Measurements from ENCODE around the gene ANKS1B. TPM values are rescaled to one million over a fixed set of nuclear protein-coding genes. Genes with fewer than 3 reads are reported as not detected.
"Not testable (repeated sequence)": the region's sequence is repeated elsewhere in the genome, so short reads cannot be mapped to it uniquely, and the experiment has no call there.

The ANKS1B gene
- total and polyA plus RNA-seq, 10 of the 15 experiments (the other 5 are each of a cell fraction or from before 2014, with no cell fraction given) = 0.16 to 1.3 (median 0.82) TPM; not detected in 7

- Histone ChIP-seq H3K4me1 (ENCODE audit: control insufficient read depth, insufficient read depth, low read length) (peaks cover 5% of the 10 kb centered on the region), H3K9me3 (replicated peaks; ENCODE audit: control insufficient read depth, insufficient read depth, low read length) (no peaks in the 10 kb centered on the region), H3K36me3 (ENCODE audit: control insufficient read depth in 2 of 2, insufficient read depth in 2 of 2, low read length in 1 of 2) (no peaks in the 10 kb centered on the region), H3K27ac (ENCODE audit: control insufficient read depth, insufficient read depth) (no peak overlapping the region), H3K9ac (ENCODE audit: control insufficient read depth, insufficient read depth, low read length) (no peak overlapping the region), H3K4me2 (ENCODE audit: control insufficient read depth, insufficient read depth) (no peak overlapping the region), H4K20me1 (ENCODE audit: control insufficient read depth, insufficient read depth) (no peaks in the 10 kb centered on the region), H3K27me3 (replicated peaks in 1 of 2; ENCODE audit: control insufficient read depth in 2 of 2, insufficient read depth in 2 of 2, low read length in 1 of 2) (no peaks in the 10 kb centered on the region; a peak in 1 of 4 replicates), H3K79me2 (ENCODE audit: control insufficient read depth, insufficient read depth, low read length) (no peaks in the 10 kb centered on the region), H2AFZ (ENCODE audit: control insufficient read depth, low read depth, low read length) (no peak overlapping the region), H3K4me3 (no peak overlapping the region)
- ChIA-PET CTCF (interaction anchor here (0.6 kb wide), 2 partner anchors 12 to 33 kb away, joined by 3 read pairs; no protein-coding TSS in a partner anchor), RAD21 (ENCODE audit: unreplicated experiment) (no interaction called here), POLR2A (no interaction called here), SMC1A (ENCODE audit: uncharacterized antibody, unreplicated experiment) (interaction anchor here (0.6 to 1.0 kb wide), 2 partner anchors 241 to 841 kb away, joined by 3 read pairs; no protein-coding TSS in a partner anchor)
- WGBS (ENCODE audit: insufficient coverage, insufficient replicate concordance, low lambda C conversion rate, missing lambda C conversion rate) = 0% methylated on average over 4 of the region's 4 CpGs
- BruUV-seq (replicated peaks) = no TSS peak
- ATAC-seq (no peak), FAIRE-seq (no peak), DNase-seq (ENCODE audit: low read depth, low spot score) (no peak)
- intact Hi-C loops (cut with micrococcal nuclease; ENCODE audit: unreplicated experiment) (no loop called here), in situ Hi-C loops (cut with MboI) (no loop called here)
- no peak for TF ChIP-seq SREBF1 (IDR thresholded peaks at IDR 0.05; ENCODE audit: low read length)
- no peak for TF ChIP-seq E4F1 (IDR thresholded peaks at IDR 0.05; ENCODE audit: borderline replicate concordance, partially characterized antibody)
These were observed 1227.3 kb downstream of the ANKS1B start for GRCh38 chr12:98757455-98757854.

- POLR2A ChIA-PET; intact Hi-C loops (cut with micrococcal nuclease; ENCODE audit: unreplicated experiment): not testable (repeated sequence)
These were observed 1228.9 kb downstream of the ANKS1B start for GRCh38 chr12:98755855-98756254.

More at GRCh38 chr12:98755855-98756254, 1228.9 kb downstream of the ANKS1B start:
- RAD21 ChIA-PET (ENCODE audit: unreplicated experiment); H3K9me3 ChIP-seq (replicated peaks; ENCODE audit: control insufficient read depth, insufficient read depth, low read length); H3K27ac ChIP-seq (ENCODE audit: control insufficient read depth, insufficient read depth); H3K4me2 ChIP-seq (ENCODE audit: control insufficient read depth, insufficient read depth); in situ Hi-C loops (cut with MboI); H3K36me3 ChIP-seq (ENCODE audit: control insufficient read depth in 2 of 2, insufficient read depth in 2 of 2, low read length in 1 of 2); H3K79me2 ChIP-seq (ENCODE audit: control insufficient read depth, insufficient read depth, low read length); H4K20me1 ChIP-seq (ENCODE audit: control insufficient read depth, insufficient read depth); H3K27me3 ChIP-seq (replicated peaks in 1 of 2; ENCODE audit: control insufficient read depth in 2 of 2, insufficient read depth in 2 of 2, low read length in 1 of 2); DNase-seq (ENCODE audit: low read depth, low spot score); SMC1A ChIA-PET (ENCODE audit: uncharacterized antibody, unreplicated experiment); ATAC-seq; CTCF ChIA-PET; H3K4me1 ChIP-seq (ENCODE audit: control insufficient read depth, insufficient read depth, low read length); BruUV-seq (replicated peaks); H2AFZ ChIP-seq (ENCODE audit: control insufficient read depth, low read depth, low read length); H3K9ac ChIP-seq (ENCODE audit: control insufficient read depth, insufficient read depth, low read length); H3K4me3 ChIP-seq; FAIRE-seq: not testable (repeated sequence)
- 66% methylated on average over 5 of the region's 5 CpGs for WGBS (ENCODE audit: insufficient coverage, insufficient replicate concordance, low lambda C conversion rate, missing lambda C conversion rate)
